ENCODE measurements around the gene TSHZ2.

TSHZ2 gene

DNA sequence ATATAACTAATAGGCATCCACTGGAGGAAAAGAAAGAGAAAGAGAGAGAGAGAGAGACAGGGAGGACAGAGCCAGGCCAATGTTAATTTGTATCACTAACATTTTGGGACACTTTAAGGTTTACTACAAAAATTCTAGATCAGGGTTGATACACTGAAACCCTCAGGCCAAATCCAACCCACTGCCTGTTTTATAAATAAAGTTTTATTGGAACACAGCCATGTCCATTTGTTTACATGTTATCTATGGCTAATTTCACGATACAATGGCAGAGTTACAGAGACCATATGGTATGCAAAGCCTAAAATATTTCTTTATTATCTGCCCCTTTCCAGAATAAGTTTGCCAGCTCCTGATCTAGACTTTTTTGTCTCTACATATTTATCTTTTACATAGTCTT lies 357.6 kb downstream of the TSHZ2 start:
- no peak for DNase-seq

DNA sequence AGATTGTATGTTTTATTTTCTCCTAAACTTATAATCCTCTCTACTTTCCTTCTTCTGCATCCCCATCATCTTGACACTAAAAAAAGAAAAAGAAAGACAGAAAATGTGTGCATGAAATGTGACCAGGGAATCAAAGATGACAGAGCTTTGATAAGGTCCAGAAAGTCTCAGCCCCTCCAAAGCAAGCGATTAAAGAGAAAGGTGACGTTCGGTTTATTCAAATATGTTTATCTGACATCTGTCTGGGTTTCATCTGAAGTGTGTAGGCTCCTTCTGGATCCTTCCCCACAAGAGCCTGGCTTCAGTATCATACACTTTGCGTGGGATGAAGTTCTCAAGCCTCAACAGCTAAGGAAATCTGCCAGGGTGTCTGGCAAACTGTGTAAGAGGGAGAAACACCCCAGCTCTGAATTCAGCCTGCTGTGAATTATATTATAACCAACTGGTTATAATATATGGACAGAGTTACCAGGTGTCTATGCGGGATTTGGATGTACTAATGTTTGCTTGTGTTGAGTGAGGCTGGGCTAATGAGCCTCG lies 358.5 kb downstream of the TSHZ2 start:
- no peak for DNase-seq

DNA sequence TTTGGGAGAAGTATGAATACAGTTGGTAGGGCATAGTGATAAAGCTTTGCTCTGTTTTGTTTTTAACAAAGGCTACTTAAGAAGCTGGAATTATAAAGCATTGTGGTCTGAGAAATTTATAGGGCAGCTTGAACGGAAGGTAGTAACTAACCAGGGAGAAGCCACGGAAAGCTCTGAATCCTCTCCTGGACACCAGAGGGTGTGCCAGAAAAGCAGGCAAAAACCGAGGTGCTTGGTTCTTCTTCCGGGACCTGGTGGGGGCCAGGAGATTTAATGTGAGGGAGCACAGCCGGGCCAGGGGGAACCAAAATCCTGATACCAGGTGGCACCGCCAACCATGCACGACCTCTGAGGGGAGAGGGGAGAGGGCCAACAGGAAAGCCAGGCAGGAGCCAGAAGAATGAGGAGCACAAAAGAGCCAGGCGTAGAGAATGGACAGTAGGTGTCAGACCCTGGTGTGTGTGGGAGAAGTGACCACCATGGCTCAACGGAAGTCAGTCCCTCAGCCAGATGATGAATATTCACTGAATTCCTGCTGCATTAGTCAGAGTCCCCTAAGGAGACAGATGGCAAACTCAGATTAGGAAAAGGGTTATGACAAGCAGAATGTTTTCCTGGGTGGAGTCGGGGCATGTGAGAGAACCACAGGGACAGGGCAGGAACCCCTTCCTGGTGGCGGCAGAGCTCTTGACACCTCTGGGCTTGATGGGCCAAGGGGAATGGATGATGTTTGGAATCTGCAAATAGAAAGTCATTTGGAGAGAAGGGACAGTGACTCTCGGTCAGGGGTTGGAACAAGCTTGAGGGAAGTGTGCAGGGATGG lies 359.2 kb downstream of the TSHZ2 start:
- no peak for DNase-seq

DNA sequence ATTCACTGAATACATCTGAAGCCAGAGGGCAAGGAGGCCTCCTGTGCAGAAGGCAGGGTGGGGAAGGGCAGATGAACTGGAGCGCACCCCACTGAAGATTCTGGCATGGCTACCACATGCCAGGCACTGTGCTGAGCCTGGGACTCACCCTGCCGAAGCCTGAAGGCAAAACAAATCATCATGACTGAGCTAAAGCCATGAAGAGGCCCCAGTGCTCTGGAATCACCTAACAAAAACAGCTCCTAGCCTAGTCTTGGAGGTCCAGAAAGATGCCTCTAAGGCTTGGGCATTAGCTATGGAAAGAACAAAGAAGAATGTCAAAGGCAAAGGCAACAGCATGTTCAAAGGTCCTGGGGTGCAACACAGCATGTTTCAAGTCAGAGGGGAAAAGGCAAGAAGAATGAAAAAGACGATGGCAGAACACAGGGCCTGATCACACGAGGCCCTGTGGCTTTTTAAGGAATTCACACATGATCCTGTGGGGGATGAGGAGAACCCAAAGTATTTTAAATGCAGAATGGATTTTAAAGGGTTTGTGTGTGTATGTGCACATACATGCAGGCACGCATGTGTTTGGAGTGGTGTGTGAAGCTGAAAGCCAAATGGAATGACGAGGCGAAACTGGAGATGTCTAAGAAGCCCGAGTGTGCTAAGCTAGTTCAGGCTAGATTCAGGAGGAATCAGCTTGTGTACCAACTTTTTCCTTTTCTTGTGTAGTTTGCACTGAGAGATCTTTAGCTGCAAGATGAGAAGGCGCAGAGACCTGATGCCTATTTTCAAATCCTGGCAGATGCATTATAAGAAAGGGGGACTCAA lies 360.1 kb downstream of the TSHZ2 start:
- no peak for DNase-seq

DNA sequence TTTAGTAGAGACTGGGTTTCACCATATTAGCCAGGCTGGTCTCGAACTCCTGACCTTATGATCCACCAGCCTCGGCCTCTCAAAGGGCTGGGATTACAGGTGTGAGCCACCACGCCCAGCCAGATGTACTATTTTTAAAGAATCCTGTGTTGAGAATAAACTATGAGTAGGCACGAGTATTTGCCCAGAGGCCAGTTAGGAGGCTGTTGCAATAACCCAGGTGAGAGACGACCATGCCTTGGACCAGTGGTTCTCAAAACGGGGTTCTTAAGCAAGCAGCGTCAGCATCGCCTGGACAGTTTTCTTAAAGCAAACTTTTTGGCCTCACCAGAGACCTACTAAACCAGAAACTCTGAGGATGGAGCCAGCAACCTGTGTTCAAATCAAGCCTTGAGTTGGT lies 362.7 kb downstream of the TSHZ2 start:
- no peak for DNase-seq

DNA sequence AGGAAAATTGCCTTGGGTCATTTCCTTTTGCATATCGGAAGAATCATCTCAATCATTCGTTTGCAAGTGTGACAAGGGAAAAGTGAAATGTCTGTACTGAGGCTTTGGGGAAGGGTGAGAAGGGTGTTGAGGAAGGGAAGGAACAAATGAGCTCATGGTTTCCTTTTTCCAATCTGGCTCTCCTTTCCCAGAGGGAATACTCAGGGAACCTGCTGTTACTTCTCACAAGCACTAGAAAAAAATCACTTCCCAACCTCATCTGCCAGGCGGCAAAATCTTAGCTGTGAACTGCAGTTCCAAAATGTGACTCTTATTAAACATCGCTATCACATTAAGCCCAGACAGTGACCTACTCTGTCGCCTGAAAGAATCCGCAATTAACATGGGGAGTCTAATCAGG lies 363.4 kb downstream of the TSHZ2 start:
- no peak for DNase-seq

DNA sequence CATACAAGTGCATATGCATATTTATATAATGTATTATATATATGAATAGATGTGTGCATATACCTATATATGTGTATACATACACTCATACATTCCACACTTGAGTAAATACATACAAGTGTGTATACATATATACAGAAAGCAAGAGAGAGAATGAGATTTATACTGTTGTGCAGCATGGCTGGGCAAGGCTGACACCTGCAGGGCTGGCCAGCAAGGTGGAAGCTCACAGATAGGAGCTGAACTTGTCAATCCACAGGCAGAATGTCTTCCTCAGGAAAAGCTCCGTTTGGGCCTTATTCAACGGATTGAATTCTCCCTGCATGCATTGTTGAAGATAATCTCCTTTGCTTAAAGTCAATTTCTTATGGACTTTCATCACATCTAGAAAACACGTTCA lies 364.7 kb downstream of the TSHZ2 start:
- DNase-seq, result no peak

DNA sequence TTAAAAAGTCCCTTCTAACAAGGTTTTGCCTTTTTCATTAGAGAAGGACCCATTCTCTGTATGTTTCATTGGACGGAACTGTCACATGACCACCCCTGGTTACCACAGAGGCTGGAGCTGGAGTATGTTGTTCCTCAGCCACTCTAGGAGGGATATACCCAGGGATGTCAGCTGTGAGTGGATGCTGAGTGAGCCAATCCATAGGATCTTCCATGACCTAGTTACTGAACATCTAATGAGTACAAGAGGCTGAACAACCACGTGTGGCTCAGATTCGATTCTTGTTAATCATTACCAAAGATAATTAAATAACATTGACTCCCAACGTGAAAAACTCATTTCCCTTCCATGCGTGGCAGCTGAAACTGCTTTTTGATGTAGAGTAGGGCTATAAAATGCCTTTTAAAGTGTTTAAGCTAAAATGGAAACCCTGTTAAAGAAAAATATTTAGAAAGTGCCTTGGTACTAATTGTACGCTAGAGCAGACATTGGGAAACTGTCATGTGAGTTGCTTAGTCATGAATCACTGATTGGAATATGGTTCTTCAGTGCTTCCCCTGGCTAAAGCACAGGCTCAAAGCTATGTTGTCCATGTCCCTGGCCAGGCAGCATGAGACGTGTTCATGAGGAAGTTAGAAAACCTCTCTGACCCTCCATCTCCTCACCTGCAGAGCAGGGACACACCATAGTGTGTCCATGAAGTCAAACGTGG lies 365.4 kb downstream of the TSHZ2 start:
- no peak for DNase-seq

DNA sequence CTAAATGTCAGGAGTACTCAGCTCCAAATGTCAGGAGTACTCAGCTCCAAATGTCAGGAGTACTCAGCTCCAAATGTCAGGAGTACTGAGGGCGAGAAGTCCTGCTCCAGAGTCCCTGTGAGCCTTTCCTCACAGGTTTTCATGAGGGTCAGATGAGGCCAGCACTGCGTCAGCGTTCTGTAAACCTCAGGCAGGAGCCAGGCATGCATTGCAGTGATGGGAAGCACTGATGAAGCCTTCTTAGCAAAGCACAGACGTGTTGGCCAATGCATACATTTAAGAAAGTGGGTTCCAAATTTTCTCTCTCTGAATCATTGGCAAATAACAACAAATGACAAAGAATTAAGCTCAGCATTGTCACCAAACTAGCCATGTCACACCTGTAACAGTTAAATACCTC lies 366.6 kb downstream of the TSHZ2 start:
- DNase-seq, result no peak

DNA sequence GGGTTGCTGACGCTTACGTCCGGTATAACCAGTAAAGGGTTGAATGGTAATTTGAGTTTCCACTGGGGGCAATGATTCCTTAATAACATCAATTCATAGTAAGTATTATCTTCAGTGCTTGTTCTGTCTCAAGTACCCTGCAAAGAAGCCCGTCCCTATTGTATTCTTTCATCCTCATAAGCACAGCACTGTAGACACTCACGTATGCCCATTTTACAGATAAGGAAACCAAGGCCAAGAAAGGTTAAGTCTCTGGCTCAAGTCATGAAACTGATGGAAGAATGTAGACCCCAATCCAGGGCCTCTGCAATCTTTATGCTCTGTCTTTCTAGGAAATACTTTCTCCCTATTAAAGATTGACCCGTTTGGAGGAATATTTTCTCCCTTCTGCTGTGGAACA lies 370.3 kb downstream of the TSHZ2 start:
- DNase-seq, result no peak

DNA sequence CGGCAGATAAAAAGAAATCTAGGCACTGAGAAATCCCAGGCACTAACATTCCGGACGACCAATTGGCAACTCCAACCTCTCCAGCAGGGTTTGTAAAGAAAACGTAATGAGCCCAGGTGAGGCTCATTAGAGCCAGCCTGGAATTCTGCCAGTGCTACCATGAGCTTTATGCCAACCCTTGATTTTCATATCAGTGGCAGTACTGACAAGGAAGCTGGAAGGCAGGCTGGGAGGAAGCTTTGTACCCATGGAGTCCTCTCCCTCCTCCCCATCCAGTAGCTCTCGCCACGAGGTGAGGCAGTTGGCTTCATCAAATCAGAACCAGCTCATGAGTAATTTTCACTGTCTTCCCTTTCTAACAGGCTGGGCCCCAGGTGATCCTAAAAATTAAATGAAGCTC lies 371.3 kb downstream of the TSHZ2 start:
- peak in 1 of 2 experiments; percentile 12 for DNase-seq

DNA sequence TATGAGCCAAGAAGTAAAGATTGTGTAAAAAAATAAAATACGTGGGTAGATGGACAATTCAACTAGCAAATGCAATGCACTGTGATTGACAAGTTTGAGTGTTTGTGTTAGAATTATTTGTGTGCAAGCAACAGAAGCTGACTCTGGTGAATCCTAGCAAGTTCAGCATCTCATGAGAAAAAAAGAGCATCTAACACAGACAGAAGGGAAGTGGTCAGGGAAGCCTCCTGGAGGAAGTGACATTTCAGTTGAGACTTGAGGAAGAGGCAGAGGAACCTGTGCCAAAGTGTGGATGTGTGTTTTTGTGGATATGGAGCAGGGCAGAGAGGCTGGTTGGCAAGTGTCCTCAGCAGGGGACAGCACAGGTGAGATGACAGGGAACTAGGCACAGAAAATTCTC lies 372.7 kb downstream of the TSHZ2 start:
- no peak for DNase-seq

DNA sequence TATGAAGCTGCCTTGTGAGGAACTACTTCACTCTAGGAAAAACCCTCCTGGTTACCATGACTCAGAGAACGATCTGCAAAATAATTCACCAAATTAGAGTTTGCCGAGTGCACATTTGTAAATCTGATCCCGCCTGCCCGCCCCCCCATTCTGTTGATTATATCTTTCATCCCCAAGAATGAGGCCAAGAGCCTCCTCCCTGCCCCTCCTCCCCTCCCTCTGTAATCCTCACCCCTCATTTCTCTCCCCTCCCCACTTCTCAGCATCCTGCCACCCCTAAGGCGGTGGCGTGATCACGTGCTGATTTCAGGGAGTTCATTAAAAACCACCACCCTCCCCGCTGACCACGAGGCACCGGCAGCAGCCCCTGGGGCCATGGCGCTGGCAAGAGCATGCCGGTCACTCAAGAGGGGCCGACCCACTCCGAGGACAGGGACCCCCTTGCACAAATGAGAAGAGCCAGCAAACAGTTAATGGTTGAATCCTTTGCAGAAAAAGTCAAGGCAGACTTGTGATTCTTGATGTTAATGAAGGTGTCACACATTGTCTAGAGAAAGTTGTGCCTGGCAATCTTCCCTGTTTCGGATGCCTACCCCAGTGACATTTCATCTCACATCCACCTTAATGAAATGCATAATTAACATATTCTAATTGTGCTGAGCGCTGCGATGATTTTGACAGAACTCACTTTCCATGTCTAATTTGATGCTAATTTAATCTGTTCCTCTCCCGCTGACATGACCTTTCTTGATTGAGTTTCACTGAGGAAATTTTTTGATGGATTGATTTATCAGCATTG lies 373.6 kb downstream of the TSHZ2 start:
- DNase-seq, result no peak

DNA sequence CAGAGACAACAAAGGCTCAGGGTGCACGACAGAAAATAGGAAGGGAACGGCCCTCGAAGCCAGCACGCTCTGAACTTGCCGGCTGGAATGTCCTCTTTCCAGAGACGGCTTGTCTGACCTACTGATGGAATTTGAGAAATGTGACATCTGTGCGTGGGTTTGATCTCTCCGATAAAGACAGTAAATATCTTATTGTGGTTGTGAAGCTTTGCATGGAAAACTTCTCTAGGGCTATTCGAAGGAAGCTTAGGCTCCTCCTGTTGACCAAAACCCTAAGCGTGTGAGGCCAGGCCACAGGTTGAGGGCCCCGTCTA lies 374.1 kb downstream of the TSHZ2 start:
- no peak for DNase-seq

DNA sequence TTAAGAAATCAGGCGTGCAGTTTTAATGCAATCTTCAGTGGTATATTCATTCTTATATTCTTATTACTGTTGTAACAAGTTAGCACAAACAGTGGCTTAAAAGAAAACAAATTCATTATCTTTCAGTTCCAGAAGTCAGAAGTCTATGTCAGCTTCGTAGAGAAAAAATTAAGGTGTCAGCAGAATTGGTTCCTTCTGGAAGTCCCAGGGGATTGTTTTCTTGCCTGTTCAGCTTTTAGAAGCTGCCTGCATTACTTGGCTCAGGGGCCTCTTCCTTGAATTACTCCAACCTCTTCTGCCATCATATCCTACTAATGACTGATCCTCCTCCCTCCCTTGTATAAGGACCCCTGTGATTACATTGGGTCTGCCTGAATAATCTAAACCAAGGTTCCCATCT lies 377.6 kb downstream of the TSHZ2 start:
- no peak for DNase-seq

DNA sequence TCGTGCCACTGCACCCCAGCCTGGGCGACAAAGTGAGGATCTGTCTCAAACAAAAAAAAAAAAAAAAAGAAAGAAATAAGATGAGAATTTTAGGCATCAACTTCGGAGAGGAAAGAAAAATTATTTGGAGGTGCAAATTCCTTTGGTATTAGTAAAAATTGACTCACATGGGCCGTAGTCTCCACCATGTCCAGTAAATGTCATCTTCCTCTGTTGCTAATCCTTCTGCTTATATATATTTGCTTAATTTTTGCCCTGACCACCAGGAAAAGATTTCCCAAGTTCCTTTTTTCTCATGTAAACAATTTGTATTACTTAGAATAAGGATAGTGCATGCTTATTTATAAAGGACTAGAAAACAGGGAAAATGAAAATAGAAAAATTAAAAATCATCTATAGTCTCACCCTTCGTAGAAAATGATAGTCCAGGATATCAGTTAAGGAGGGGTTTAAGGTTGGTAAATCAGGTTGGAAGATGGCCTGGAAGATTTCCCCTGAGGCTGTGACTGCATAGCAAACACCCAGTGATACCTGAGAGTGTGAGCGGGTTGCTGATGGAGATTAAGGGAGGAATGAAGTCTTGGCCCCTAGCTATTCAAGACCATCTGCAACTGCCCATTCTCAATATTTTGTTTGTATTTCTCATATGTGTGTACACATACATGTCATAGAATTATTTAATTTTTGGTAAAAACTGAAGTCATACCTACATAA lies 380.7 kb downstream of the TSHZ2 start:
- no peak for DNase-seq

DNA sequence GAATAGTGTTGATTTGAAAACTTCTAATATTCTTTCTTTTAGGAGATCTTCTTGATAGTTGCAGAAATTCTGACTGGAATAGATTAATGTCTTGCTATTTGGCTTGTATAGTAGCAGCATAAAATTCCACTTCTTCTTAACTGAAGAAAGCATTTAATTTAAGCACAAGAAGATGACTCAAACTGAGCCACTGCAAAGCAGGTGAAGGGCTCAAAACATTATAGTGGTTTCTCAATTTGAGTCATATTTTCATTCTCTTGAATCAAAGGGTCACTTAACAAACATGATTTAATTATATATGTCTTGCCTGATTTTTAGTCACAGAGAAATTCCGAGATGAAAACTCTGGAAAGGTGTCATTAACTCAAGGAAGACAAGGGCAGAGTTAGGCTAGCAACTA lies 382.2 kb downstream of the TSHZ2 start:
- no peak for DNase-seq

DNA sequence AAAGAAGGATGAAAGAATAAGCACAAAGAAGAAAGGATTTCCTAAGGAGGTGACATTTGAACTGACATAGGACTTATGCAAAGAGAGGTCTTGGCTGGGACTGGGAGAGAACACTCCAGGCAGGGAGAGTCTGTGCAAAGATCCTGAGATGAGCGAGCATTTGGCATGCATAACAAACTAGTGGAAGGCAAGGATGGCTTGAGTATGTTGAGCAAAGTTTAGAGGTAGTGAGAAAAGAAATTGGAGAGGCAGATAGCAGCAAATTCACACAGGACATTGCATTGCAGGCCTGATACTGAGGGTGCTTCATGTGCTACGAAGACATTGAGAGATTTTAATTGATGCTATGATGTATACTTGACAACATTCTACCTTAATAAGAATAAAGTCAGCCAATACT lies 383.6 kb downstream of the TSHZ2 start:
- DNase-seq, result no peak

DNA sequence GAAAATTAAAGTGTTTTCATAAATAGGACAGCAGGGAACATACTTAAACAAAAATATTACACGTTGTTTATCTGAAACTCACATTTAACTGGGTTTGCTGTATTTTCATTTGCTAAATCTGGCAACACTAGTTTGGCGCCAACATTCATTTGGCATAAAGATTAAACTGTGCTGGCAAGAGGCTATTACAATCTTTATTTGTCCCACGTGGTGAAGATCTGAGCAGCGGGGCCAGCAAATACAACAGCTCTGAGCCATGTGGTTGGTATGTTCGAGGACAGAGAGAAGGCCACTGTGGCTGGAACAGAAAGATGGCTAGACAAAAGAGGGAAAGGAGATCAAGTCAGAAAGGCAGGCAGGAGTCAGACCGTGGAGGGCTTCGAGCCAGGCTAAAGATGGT lies 387.3 kb downstream of the TSHZ2 start:
- DNase-seq, result no peak

DNA sequence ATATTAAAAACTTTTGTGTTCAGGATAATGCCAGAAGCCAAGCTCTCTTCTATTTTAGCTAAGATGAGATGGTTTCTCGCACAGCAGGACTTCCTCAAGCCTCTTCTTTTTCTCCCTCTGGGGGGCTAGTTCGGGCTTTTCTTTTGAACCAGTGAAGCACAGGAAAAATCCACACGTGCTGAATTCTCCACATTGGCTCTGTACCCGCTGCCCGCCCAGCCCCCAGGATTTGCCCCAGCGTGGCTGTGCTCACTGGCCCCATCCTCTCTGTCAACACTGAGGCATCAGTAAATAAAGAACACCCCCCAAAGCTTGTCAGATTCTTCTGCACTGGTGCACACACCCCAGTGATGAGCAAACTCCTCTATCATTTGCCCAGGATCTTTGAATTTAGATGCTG lies 388.7 kb downstream of the TSHZ2 start:
- DNase-seq, result no peak

DNA sequence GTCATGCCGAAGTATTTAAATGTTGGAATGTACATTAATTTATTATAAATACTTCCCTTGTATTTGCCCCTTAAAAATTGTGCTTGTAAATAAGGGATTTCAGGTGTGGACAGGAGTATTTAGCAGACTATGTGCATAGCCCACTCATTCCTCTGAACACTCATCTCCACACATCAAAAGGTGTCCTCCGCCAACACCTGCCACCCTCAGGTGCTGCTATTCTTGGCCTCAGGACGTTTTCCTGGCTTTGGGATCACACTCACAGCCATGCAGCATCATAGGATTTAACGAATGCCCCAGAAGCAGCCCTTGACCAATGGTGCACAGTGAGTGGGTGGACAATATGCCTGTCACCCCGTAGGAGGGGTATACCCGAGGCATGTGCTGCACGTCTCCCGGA lies 390.6 kb downstream of the TSHZ2 start:
- DNase-seq, result no peak

DNA sequence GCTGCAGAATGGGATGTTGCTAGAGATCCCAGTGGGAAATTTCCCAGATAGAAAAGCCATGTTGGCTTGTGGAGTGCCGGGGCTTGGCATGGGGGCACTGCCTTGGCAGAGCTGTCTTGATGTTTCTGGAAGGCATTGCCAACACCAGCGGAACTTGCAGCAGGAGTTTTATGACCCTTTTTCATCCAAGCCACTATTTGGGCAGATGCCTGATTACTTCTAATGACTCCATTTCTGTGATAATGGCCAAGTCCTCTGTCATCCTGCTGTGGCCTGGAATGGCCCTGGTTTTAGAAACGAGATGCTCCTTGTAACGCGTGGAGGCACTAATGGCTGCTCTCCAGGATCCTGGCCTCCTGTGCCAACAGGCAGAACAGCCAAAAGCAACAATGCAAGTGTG lies 392.5 kb downstream of the TSHZ2 start:
- no peak for DNase-seq
